ENCODE measurements around the gene MRTO4. TPM values are rescaled to one million over a fixed set of nuclear protein-coding genes. Genes with fewer than 3 reads are reported as not detected.
"Not testable (repeated sequence)": the region's sequence is repeated elsewhere in the genome, so short reads cannot be mapped to it uniquely, and the experiment has no call there.

MRTO4 gene
- total RNA-seq, 2 experiments from 2014 or later = 60.0 to 66.0 TPM

GRCh38 chr1:19212167-19212566, 39.4 kb upstream of the MRTO4 start:
- Histone ChIP-seq H3K79me2 (ENCODE audit: insufficient read depth, low read depth, low read length) (peaks cover 88% of the 10 kb centered on the region), H3K4me3 (ENCODE audit: low read depth, low read length, poor library complexity, severe bottlenecking) (peak overlapping the region; percentile 92), H3K9me3 (ENCODE audit: low read length) (no peaks in the 10 kb centered on the region), H3K9me2 (ENCODE audit: insufficient read depth, low read length) (no peaks in the 10 kb centered on the region), H3K27ac (ENCODE audit: low read depth, low read length, poor library complexity, severe bottlenecking) (no peak overlapping the region), H3K36me3 (ENCODE audit: insufficient read depth, low read length) (peaks cover 63% of the 10 kb centered on the region), H2AFZ (ENCODE audit: low read length) (no peak overlapping the region), H3K4me1 (ENCODE audit: insufficient read depth, low read length, poor library complexity, severe bottlenecking) (peaks cover 38% of the 10 kb centered on the region), H3K4me2 (ENCODE audit: low read length) (peak overlapping the region; percentile 90), H4K20me1 (ENCODE audit: insufficient read depth, low read length) (peaks cover 14% of the 10 kb centered on the region)
- DNase-seq (ENCODE audit: low spot score) = no peak
- ChIA-PET POLR2A (no interaction called here), CTCF (ENCODE audit: unreplicated experiment) (no interaction called here)
- intact Hi-C loops (cut with micrococcal nuclease; ENCODE audit: unreplicated experiment) = no loop called here
- no peak for TF ChIP-seq CTCF (conservative IDR thresholded peaks at IDR 0.05; ENCODE audit: low read length)
- no peak for TF ChIP-seq EZH2phosphoT487 (IDR thresholded peaks at IDR 0.05; ENCODE audit: borderline replicate concordance, low read depth, low read length)
- no TSS peak for BruUV-seq (replicated peaks)

- no peak for DNase-seq (ENCODE audit: low spot score)
- CTCF ChIA-PET (ENCODE audit: unreplicated experiment) = no interaction called here
- Histone ChIP-seq H3K9me2 (ENCODE audit: insufficient read depth, low read length) (no peaks in the 10 kb centered on the region), H4K20me1 (ENCODE audit: insufficient read depth, low read length) (peaks cover 14% of the 10 kb centered on the region), H3K4me3 (ENCODE audit: low read depth, low read length, poor library complexity, severe bottlenecking) (no peak overlapping the region), H2AFZ (ENCODE audit: low read length) (no peak overlapping the region), H3K9me3 (ENCODE audit: low read length) (no peaks in the 10 kb centered on the region), H3K27ac (ENCODE audit: low read depth, low read length, poor library complexity, severe bottlenecking) (no peak overlapping the region), H3K36me3 (ENCODE audit: insufficient read depth, low read length) (peaks cover 69% of the 10 kb centered on the region), H3K79me2 (ENCODE audit: insufficient read depth, low read depth, low read length) (peaks cover 82% of the 10 kb centered on the region), H3K4me1 (ENCODE audit: insufficient read depth, low read length, poor library complexity, severe bottlenecking) (peaks cover 26% of the 10 kb centered on the region), H3K4me2 (ENCODE audit: low read length) (peak overlapping the region; percentile 90)
- POLR2A ChIA-PET = no interaction called here
- TF ChIP-seq EZH2phosphoT487 (IDR thresholded peaks at IDR 0.05; ENCODE audit: borderline replicate concordance, low read depth, low read length) (no peak), CTCF (conservative IDR thresholded peaks at IDR 0.05; ENCODE audit: low read length) (no peak)
- intact Hi-C loops (cut with micrococcal nuclease; ENCODE audit: unreplicated experiment) = no loop called here
- no TSS peak for BruUV-seq (replicated peaks)
Observed at GRCh38 chr1:19213580-19213979, 38.0 kb upstream of the MRTO4 start.

- DNase-seq (ENCODE audit: low spot score); POLR2A ChIA-PET; H4K20me1 ChIP-seq (ENCODE audit: insufficient read depth, low read length); H3K9me2 ChIP-seq (ENCODE audit: insufficient read depth, low read length); H3K9me3 ChIP-seq (ENCODE audit: low read length); H3K4me2 ChIP-seq (ENCODE audit: low read length); CTCF ChIA-PET (ENCODE audit: unreplicated experiment); intact Hi-C loops (cut with micrococcal nuclease; ENCODE audit: unreplicated experiment); H3K27ac ChIP-seq (ENCODE audit: low read depth, low read length, poor library complexity, severe bottlenecking); H3K4me3 ChIP-seq (ENCODE audit: low read depth, low read length, poor library complexity, severe bottlenecking); H2AFZ ChIP-seq (ENCODE audit: low read length); BruUV-seq (replicated peaks): not testable (repeated sequence)
- peaks cover 57% of the 10 kb centered on the region for H3K79me2 ChIP-seq (ENCODE audit: insufficient read depth, low read depth, low read length)
- peaks cover 97% of the 10 kb centered on the region for H3K36me3 ChIP-seq (ENCODE audit: insufficient read depth, low read length)
- H3K4me1 ChIP-seq (ENCODE audit: insufficient read depth, low read length, poor library complexity, severe bottlenecking) = peaks cover 19% of the 10 kb centered on the region
Observed at GRCh38 chr1:19216585-19216984, 35.0 kb upstream of the MRTO4 start.
